ENCODE measurements around the gene PI4KA.

The PI4KA gene
- long read RNA-seq, partial matches to known transcripts, result 24 of 36 reads
- long read RNA-seq, other reads (novel, unspliced or antisense), result 11 of 36 reads

DNA sequence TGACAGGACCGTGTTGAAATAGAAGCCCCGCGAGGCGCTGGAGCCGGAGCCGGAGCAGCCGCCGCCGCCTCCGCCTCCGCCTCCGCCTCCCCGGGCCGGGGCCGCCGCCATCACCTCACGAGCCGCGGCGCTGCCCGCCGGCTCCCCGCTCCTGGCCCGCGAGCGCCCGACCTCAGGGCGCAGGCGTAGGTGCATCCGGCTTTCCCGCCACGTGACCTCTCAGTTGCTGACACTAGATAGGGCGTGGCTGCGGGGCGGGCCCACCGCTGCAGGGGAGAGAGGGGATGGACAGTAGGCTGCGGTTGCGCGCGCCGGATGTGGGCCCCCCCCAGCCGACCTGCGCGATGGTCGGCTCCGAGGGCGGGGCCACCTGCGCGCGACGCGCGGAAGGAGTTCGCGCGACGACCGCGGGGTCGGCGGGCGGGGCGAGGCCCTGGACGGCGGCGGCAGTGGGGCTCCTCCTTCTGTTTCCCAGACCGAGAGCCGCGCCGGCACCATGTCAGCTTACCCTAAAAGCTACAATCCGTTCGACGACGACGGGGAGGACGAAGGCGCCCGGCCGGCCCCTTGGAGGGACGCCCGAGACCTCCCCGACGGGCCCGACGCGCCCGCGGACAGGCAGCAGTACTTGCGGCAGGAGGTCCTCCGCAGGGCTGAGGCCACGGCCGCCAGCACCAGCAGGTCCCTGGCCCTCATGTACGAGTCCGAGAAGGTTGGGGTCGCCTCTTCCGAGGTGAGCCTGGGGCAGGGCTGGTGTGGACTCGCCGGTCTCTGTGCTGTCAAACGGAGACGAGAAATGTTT, at the start of gene PI4KA, which contains the start of gene SNAP29:
Gene PI4KA, minus strand, starts transcription at position 197 of the 802 bp plus-strand sequence. Its CDS starts 86 bp downstream, at position 111.
Gene SNAP29, plus strand, starts transcription at position 393 of the 802 bp plus-strand sequence. Its CDS starts 104 bp downstream, at position 497.
- TF ChIP-seq GABPA (IDR thresholded peaks at IDR 0.05; ENCODE audit: low read depth) (0 out of 2 replicates have a peak, but pooled peaks have one; percentile 38), POLR2AphosphoS5 (IDR thresholded peaks at IDR 0.05; ENCODE audit: low read depth) (peak; percentile 51), SPI1 (IDR thresholded peaks at IDR 0.05; ENCODE audit: borderline replicate concordance, low read depth) (no peak)
- TF ChIP-seq, protein P1, sequence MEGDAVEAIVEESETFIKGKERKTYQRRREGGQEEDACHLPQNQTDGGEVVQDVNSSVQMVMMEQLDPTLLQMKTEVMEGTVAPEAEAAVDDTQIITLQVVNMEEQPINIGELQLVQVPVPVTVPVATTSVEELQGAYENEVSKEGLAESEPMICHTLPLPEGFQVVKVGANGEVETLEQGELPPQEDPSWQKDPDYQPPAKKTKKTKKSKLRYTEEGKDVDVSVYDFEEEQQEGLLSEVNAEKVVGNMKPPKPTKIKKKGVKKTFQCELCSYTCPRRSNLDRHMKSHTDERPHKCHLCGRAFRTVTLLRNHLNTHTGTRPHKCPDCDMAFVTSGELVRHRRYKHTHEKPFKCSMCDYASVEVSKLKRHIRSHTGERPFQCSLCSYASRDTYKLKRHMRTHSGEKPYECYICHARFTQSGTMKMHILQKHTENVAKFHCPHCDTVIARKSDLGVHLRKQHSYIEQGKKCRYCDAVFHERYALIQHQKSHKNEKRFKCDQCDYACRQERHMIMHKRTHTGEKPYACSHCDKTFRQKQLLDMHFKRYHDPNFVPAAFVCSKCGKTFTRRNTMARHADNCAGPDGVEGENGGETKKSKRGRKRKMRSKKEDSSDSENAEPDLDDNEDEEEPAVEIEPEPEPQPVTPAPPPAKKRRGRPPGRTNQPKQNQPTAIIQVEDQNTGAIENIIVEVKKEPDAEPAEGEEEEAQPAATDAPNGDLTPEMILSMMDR (IDR thresholded peaks at IDR 0.05; ENCODE audit: insufficient read depth, low read length), result no peak
- TF ChIP-seq, protein P2, sequence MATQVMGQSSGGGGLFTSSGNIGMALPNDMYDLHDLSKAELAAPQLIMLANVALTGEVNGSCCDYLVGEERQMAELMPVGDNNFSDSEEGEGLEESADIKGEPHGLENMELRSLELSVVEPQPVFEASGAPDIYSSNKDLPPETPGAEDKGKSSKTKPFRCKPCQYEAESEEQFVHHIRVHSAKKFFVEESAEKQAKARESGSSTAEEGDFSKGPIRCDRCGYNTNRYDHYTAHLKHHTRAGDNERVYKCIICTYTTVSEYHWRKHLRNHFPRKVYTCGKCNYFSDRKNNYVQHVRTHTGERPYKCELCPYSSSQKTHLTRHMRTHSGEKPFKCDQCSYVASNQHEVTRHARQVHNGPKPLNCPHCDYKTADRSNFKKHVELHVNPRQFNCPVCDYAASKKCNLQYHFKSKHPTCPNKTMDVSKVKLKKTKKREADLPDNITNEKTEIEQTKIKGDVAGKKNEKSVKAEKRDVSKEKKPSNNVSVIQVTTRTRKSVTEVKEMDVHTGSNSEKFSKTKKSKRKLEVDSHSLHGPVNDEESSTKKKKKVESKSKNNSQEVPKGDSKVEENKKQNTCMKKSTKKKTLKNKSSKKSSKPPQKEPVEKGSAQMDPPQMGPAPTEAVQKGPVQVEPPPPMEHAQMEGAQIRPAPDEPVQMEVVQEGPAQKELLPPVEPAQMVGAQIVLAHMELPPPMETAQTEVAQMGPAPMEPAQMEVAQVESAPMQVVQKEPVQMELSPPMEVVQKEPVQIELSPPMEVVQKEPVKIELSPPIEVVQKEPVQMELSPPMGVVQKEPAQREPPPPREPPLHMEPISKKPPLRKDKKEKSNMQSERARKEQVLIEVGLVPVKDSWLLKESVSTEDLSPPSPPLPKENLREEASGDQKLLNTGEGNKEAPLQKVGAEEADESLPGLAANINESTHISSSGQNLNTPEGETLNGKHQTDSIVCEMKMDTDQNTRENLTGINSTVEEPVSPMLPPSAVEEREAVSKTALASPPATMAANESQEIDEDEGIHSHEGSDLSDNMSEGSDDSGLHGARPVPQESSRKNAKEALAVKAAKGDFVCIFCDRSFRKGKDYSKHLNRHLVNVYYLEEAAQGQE (IDR thresholded peaks at IDR 0.05; ENCODE audit: insufficient replicate concordance, low read depth), result no peak
- Histone ChIP-seq H3K27ac (replicated peaks) (peak within 1 kb of the TSS; percentile 72), H3K4me3 (replicated peaks; ENCODE audit: insufficient read depth, low read length) (peak within 1 kb of the TSS; percentile 91), H3K27me3 (ENCODE audit: insufficient read depth, poor library complexity, severe bottlenecking) (no peaks in the 10 kb centered on the region)
- peak; percentile 98 to 99 for DNase-seq (ENCODE audit: low read depth in 1 of 2, low spot score in 1 of 2)

DNA sequence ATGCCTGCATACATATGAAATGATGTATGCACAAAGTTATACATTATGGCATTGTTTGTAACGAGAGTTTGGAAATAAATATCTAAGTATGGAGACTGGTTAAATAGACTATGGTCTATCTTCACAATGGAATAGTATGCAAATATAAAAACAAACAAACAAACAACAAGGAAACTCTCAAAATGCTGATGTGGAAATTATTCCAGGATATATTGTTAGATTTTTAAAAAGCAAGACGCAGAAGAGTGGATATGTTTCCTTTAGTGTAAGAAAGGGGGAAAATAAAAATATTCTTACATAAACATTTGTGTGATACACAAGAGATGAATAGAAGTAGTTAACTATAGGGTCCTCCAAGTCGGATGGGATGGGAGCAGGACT, 47.8 kb upstream of the PI4KA start:
- TF ChIP-seq, protein P2 (IDR thresholded peaks at IDR 0.05; ENCODE audit: insufficient replicate concordance, low read depth), result no peak
- no peak for TF ChIP-seq GABPA (IDR thresholded peaks at IDR 0.05; ENCODE audit: low read depth)
- no peak for TF ChIP-seq SPI1 (IDR thresholded peaks at IDR 0.05; ENCODE audit: borderline replicate concordance, low read depth)
- no peak for TF ChIP-seq POLR2AphosphoS5 (IDR thresholded peaks at IDR 0.05; ENCODE audit: low read depth)
- TF ChIP-seq, protein P1 (IDR thresholded peaks at IDR 0.05; ENCODE audit: insufficient read depth, low read length), result no peak
- DNase-seq (ENCODE audit: low read depth in 1 of 2, low spot score in 1 of 2), result no peak
- Histone ChIP-seq H3K27me3 (ENCODE audit: insufficient read depth, poor library complexity, severe bottlenecking) (no peaks in the 10 kb centered on the region), H3K4me3 (replicated peaks; ENCODE audit: insufficient read depth, low read length) (no peak overlapping the region), H3K27ac (replicated peaks) (no peak overlapping the region)

DNA sequence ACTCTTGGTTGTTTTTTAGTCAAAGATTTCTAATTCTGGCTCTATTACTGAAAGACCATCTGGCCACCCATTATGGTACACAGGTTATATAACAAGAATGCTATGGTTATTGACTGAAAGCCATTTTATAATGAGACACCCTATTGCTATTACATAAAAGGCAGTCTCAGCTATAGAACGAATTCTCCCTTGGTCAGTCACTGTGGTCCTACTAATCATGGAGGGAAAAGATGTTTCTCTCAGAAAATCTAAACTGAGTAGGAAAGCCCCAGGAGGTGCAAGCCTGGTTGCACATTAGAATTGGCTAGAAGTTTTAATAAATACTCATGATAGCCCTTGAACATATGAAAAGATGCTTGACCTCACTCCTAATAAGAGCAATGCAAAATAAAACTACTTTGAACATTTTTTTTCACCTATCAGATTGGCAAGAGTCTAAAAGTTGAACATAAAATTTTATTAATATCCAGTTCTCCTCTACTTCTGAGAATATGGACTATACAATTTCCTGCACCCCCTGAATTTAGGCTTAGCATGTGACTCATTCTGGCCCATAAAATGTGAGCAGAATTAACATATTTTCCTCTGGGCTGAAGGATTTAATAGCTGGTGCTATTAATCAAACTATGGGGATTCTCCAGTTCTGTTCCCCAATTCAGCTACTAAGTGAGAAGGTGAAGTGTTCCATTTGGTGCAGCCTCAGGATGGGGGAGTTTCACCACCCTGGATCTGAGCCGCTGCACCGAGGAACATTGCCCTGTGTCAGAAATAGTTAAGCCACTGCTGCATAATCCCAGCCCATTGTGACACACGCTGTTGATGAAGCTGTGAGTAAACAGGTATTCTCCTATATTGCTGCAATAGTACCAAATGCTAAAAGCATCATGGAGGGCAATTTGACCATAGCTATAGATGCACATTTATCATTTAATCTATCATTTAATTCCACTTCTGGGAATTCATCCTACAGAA, 47.1 kb upstream of the PI4KA start:
- TF ChIP-seq, protein P2 (IDR thresholded peaks at IDR 0.05; ENCODE audit: insufficient replicate concordance, low read depth), result no peak
- TF ChIP-seq GABPA (IDR thresholded peaks at IDR 0.05; ENCODE audit: low read depth), result no peak
- TF ChIP-seq, protein P1 (IDR thresholded peaks at IDR 0.05; ENCODE audit: insufficient read depth, low read length), result no peak
- Histone ChIP-seq H3K4me3 (replicated peaks; ENCODE audit: insufficient read depth, low read length) (no peak overlapping the region), H3K27ac (replicated peaks) (no peak overlapping the region), H3K27me3 (ENCODE audit: insufficient read depth, poor library complexity, severe bottlenecking) (no peaks in the 10 kb centered on the region)
- peak in 1 of 2 experiments; percentile 49 for DNase-seq (ENCODE audit: low read depth in 1 of 2, low spot score in 1 of 2)

Measured in HL-60 (cell line).